Sigmoid colon (tissue), 7 donors: ENCODE data around the gene DIPK1C. TPM values are rescaled to one million over a fixed set of nuclear protein-coding genes. Genes with fewer than 3 reads are reported as not detected.
A peak's percentile ranks its signal among the peaks of the same experiment; 100 is the strongest.

ENCODE experiments used
- DNase-seq: peaks from one replicate; pipeline ENCODE4 v3.0.0-alpha.2; 2019
- H3K27ac ChIP-seq, 4 donors: fragments of 200-600 bp; sonication (generic); one replicate each; pipeline ENCODE4 v1.5.1; 2016 to 2019; ENCODE audit warnings: mild to moderate bottlenecking in 1 of 4
- H3K27me3 ChIP-seq, 3 donors: fragments of 200-600 bp; sonication (generic); one replicate each; pipeline ENCODE4 v1.5.1; 2019; ENCODE audit warnings: mild to moderate bottlenecking in 1 of 3
- H3K36me3 ChIP-seq, 4 donors: fragments of 200-600 bp; sonication (generic); one replicate each; pipeline ENCODE4 v1.5.1; 2016 to 2019
- H3K4me1 ChIP-seq, 4 donors: fragments of 200-600 bp; sonication (generic); one replicate each; pipeline ENCODE4 v1.5.1; 2017 to 2019
- H3K4me3 ChIP-seq, 4 donors: fragments of 200-600 bp; sonication (generic); one replicate each; pipeline ENCODE4 v1.5.1; 2017 to 2019; ENCODE audit warnings: mild to moderate bottlenecking in 2 of 4, moderate library complexity in 1 of 4
- H3K9me3 ChIP-seq, 4 donors: fragments of 200-600 bp in 3 of 4; sonication (generic) in 3 of 4; one replicate each; pipeline versions ENCODE4 v1.5.1 to v1.6.1; 2013 to 2019
- EP300 ChIP-seq, 4 donors: sonication (generic); formaldehyde crosslinking; IDR thresholded peaks; one replicate each; pipeline ENCODE4 v1.6.1; 2017; ENCODE audit warnings: antibody characterized with exemption in 4 of 4
- POLR2A ChIP-seq, 2 donors: fragments of 450-650 bp; IDR thresholded peaks; one replicate each; pipeline ENCODE4 v1.6.1; 2016; ENCODE audit warnings: antibody characterized with exemption in 2 of 2, mild to moderate bottlenecking in 2 of 2, moderate library complexity in 2 of 2
- POLR2AphosphoS5 ChIP-seq, 4 donors: sonication (generic); formaldehyde crosslinking; IDR thresholded peaks; one replicate each; pipeline ENCODE4 v1.6.1; 2017; ENCODE audit warnings: antibody characterized with exemption in 4 of 4
- WGBS, 2 donors: extraction: QIAGEN DNeasy Blood & Tissue Kit; methylation state at CpG; one replicate each; pipeline ENCODE4 v1.1.7; 2013; 5-methylcytosine and 5-hydroxymethylcytosine counted together
- intact Hi-C: fragments of 100-400 bp; cut with DNase I; formaldehyde crosslinking; loops from one replicate; pipeline ENCODE4 v1.15.1; 2023
- polyA plus RNA-seq, 3 donors: library from polyadenylated mRNA; stranded (reverse); fragments of 200-250 nt; gene quantifications; one replicate each; pipeline ENCODE4 v1.2.3, GENCODE V29; 2013
- total RNA-seq, 4 donors: library from RNA; depleted of rRNA; stranded (reverse); fragments of >200 nt; gene quantifications; one replicate each; pipeline ENCODE4 v1.1.0, GENCODE V29; 2016
- TF ChIP-seq, protein P1 (sequence below), 4 experiments: fragments of 450-650 bp in 3 of 4; fragments of 200-600 bp in 1 of 4; IDR thresholded peaks; one replicate each; pipeline ENCODE4 v1.5.1; 2016 to 2019; ENCODE audit warnings: antibody characterized with exemption in 4 of 4, mild to moderate bottlenecking in 3 of 4, moderate library complexity in 2 of 4
- donor health status: healthy with polysubstance abuse.
- donor health status: Bipolar disorder and iron deficiency.
- donor health status: healthy.

The DIPK1C gene
- total and polyA plus RNA-seq, 7 donors = 0.48 to 1.1 (median 0.95) TPM; not detected in 3

DNA sequence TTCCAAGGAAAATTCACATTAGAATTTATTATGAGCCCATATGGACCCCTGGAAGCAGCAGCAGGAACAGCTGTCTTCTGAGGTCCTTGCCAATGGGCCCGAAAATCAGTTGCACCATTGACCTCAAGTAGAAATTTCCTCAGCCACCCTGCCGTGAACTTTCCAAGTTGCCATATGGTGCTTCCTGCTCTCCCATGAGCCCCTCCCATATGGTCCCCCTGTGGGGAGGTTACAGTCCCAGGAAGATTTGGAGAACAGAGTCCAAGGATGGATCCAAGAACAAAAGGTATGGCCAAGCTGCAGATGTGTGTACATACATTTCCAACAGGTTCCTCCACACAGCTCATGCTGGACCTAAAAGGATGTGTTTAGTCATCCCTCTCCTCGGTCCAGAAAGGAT is 34.6 kb downstream of the DIPK1C start:
- no peaks in the 10 kb centered on the region for H3K27me3 ChIP-seq
- no peak for DNase-seq
- no peaks in the 10 kb centered on the region for H3K36me3 ChIP-seq
- H3K4me1 ChIP-seq = peaks cover 0 to 6% (median 4%) of the 10 kb centered on the region in 4 donors
- H3K9me3 ChIP-seq = no peaks in the 10 kb centered on the region
- H3K27ac ChIP-seq = no peak overlapping the region
- H3K4me3 ChIP-seq = no peak overlapping the region
- TF ChIP-seq, protein P1, sequence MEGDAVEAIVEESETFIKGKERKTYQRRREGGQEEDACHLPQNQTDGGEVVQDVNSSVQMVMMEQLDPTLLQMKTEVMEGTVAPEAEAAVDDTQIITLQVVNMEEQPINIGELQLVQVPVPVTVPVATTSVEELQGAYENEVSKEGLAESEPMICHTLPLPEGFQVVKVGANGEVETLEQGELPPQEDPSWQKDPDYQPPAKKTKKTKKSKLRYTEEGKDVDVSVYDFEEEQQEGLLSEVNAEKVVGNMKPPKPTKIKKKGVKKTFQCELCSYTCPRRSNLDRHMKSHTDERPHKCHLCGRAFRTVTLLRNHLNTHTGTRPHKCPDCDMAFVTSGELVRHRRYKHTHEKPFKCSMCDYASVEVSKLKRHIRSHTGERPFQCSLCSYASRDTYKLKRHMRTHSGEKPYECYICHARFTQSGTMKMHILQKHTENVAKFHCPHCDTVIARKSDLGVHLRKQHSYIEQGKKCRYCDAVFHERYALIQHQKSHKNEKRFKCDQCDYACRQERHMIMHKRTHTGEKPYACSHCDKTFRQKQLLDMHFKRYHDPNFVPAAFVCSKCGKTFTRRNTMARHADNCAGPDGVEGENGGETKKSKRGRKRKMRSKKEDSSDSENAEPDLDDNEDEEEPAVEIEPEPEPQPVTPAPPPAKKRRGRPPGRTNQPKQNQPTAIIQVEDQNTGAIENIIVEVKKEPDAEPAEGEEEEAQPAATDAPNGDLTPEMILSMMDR (IDR thresholded peaks at IDR 0.05) = no peak
- TF ChIP-seq POLR2AphosphoS5 (IDR thresholded peaks at IDR 0.05) = no peak
- no peak for TF ChIP-seq EP300 (IDR thresholded peaks at IDR 0.05)
- TF ChIP-seq POLR2A (IDR thresholded peaks at IDR 0.05) = no peak
- WGBS, 2 donors = 74 to 77% methylated on average over 3 of the region's 3 CpGs
- intact Hi-C loops = no loop called here

DNA sequence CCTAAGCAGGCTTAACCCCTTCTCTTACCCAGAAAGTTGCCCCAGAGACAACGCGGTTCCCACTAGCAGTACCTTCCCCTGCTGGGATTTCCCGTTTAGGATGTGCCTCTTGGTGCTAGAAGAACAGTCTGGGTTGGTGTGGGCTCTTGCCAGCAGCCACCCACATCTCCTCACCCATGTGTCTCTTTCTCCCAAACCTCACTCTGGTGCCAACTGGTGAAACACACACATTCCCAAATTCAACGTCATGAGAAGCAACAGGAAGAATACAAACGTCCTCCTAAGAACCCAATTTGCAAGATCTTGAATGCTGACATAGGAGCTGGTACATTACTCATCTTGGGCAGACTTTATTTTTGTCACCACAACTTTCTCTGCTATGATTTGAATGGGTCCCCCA is 36.2 kb downstream of the DIPK1C start:
- 85 to 87% methylated on average over 5 of the region's 5 CpGs for WGBS, 2 donors
- TF ChIP-seq POLR2A (IDR thresholded peaks at IDR 0.05) = no peak
- TF ChIP-seq POLR2AphosphoS5 (IDR thresholded peaks at IDR 0.05) = no peak
- Histone ChIP-seq H3K27ac (no peak overlapping the region), H3K27me3 (no peaks in the 10 kb centered on the region), H3K4me3 (no peak overlapping the region), H3K36me3 (no peaks in the 10 kb centered on the region), H3K4me1 (peaks cover 0 to 6% (median 4%) of the 10 kb centered on the region in 4 donors), H3K9me3 (no peaks in the 10 kb centered on the region)
- intact Hi-C loops = no loop called here
- no peak for DNase-seq

GRCh38 chr18:74420481-74420880 is 36.6 kb downstream of the DIPK1C start:
- intact Hi-C loops = no loop called here
- Histone ChIP-seq H3K36me3 (no peaks in the 10 kb centered on the region), H3K27me3 (no peaks in the 10 kb centered on the region), H3K27ac (no peak overlapping the region), H3K4me3 (no peak overlapping the region), H3K4me1 (peaks cover 0 to 6% (median 4%) of the 10 kb centered on the region in 4 donors), H3K9me3 (no peaks in the 10 kb centered on the region)
- no peak for TF ChIP-seq EP300 (IDR thresholded peaks at IDR 0.05)
- no peak for TF ChIP-seq POLR2AphosphoS5 (IDR thresholded peaks at IDR 0.05)
- TF ChIP-seq POLR2A (IDR thresholded peaks at IDR 0.05) = no peak
- TF ChIP-seq, protein P1 (IDR thresholded peaks at IDR 0.05) = no peak
- DNase-seq = peak; percentile 76
- WGBS, 2 donors = 82 to 86% methylated on average over 2 of the region's 2 CpGs

GRCh38 chr18:74419761-74420160 is 37.3 kb downstream of the DIPK1C start:
- 82 to 84% methylated on average over 4 of the region's 4 CpGs for WGBS, 2 donors
- DNase-seq = no peak
- H3K4me3 ChIP-seq = no peak overlapping the region
- H3K27me3 ChIP-seq = no peaks in the 10 kb centered on the region
- no peaks in the 10 kb centered on the region for H3K9me3 ChIP-seq
- H3K4me1 ChIP-seq = peaks cover 0 to 6% (median 4%) of the 10 kb centered on the region in 4 donors
- TF ChIP-seq EP300 (IDR thresholded peaks at IDR 0.05) = no peak
- TF ChIP-seq, protein P1 (IDR thresholded peaks at IDR 0.05) = no peak
- no peak for TF ChIP-seq POLR2AphosphoS5 (IDR thresholded peaks at IDR 0.05)
- TF ChIP-seq POLR2A (IDR thresholded peaks at IDR 0.05) = no peak
- no peaks in the 10 kb centered on the region for H3K36me3 ChIP-seq
- intact Hi-C loops = no loop called here
- H3K27ac ChIP-seq = no peak overlapping the region

DNA sequence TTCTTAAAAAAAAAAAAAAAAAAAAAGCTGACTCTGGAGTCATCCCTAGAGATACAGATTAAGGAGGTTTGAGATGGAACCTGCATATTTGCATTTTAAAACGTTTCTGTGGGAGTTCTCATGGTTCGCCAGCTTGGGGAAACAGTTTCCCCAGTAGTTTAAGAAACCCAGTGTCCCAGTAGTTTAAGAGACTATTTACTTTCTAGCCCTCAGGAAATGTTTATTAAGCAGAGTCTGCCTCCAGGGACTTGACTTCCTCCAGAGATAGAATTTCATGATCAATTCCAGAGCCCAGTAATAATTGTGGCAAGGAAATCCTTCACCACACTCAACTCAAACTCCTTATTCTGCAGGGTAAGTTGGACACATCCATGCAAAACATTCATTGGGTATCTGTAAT is 39.1 kb downstream of the DIPK1C start:
- WGBS, 2 donors = 36 to 49% methylated on average over 2 of the region's 2 CpGs
- Histone ChIP-seq H3K27ac (no peak overlapping the region), H3K36me3 (no peaks in the 10 kb centered on the region), H3K27me3 (no peaks in the 10 kb centered on the region), H3K4me3 (no peak overlapping the region), H3K4me1 (peaks cover 0 to 6% (median 4%) of the 10 kb centered on the region in 4 donors), H3K9me3 (no peaks in the 10 kb centered on the region)
- TF ChIP-seq POLR2A (IDR thresholded peaks at IDR 0.05) (no peak), EP300 (IDR thresholded peaks at IDR 0.05) (no peak), POLR2AphosphoS5 (IDR thresholded peaks at IDR 0.05) (no peak)
- TF ChIP-seq, protein P1 (IDR thresholded peaks at IDR 0.05) = no peak
- no peak for DNase-seq
- intact Hi-C loops = no loop called here
